Ascending aorta (tissue), 2 donors: ENCODE results near the gene TRAPPC11. TPM values are rescaled to one million over a fixed set of nuclear protein-coding genes. Genes with fewer than 3 reads are reported as not detected.

ENCODE experiments used
- DNase-seq, 2 donors: peaks; one replicate each; pipeline ENCODE4 v3.0.0-alpha.2; 2019; ENCODE audit warnings: low spot score in 2 of 2
- H3K27ac ChIP-seq, 2 donors: fragments of 200-600 bp; sonication (generic); one replicate each; pipeline ENCODE4 v1.5.1; 2016 to 2017; ENCODE audit warnings: mild to moderate bottlenecking in 1 of 2
- H3K27me3 ChIP-seq: fragments of 200-600 bp; sonication (generic); one replicate; pipeline ENCODE4 v1.5.1; 2017
- H3K36me3 ChIP-seq, 2 donors: fragments of 200-600 bp; sonication (generic); one replicate each; pipeline ENCODE4 v1.5.1; 2016
- H3K4me1 ChIP-seq, 2 donors: fragments of 200-600 bp; sonication (generic); one replicate each; pipeline ENCODE4 v1.5.1; 2016 to 2017; ENCODE audit warnings: mild to moderate bottlenecking in 1 of 2
- H3K4me3 ChIP-seq, 2 donors: fragments of 200-600 bp; sonication (generic); one replicate each; pipeline ENCODE4 v1.5.1; 2016 to 2017; ENCODE audit warnings: mild to moderate bottlenecking in 1 of 2
- H3K9me3 ChIP-seq, 2 donors: fragments of 200-600 bp; sonication (generic); one replicate each; pipeline ENCODE4 v1.5.1; 2016
- CTCF ChIP-seq, 3 experiments: fragments of 200-600 bp in 2 of 3; fragments of 450-650 bp in 1 of 3; sonication (generic) in 2 of 3; IDR thresholded peaks; one replicate each; pipeline ENCODE4 v1.5.1; 2016 to 2019; ENCODE audit warnings: antibody characterized with exemption in 3 of 3, mild to moderate bottlenecking in 1 of 3, moderate library complexity in 1 of 3
- intact Hi-C: fragments of 100-400 bp; cut with DNase I; formaldehyde crosslinking; loops from one replicate; pipeline ENCODE4 v1.15.1; 2023
- total RNA-seq: library from RNA; depleted of rRNA; stranded (reverse); fragments of >200 nt; gene quantifications from one replicate; pipeline ENCODE4 v1.1.0, GENCODE V29; 2016

The TRAPPC11 gene
- total RNA-seq, 1 donor from 2014 or later: 124 TPM

GRCh38 chr4:183666088-183666487 lies 7.0 kb downstream of the TRAPPC11 start:
- H3K36me3 ChIP-seq: peaks cover 21 to 58% of the 10 kb centered on the region in 2 donors
- no peaks in the 10 kb centered on the region for H3K27me3 ChIP-seq
- intact Hi-C loops: no loop called here

GRCh38 chr4:183670251-183670650 lies 11.2 kb downstream of the TRAPPC11 start:
- no peak overlapping the region for H3K4me3 ChIP-seq
- H3K9me3 ChIP-seq: no peaks in the 10 kb centered on the region
- no peak for TF ChIP-seq CTCF (IDR thresholded peaks at IDR 0.05)
- H3K4me1 ChIP-seq: no peaks in the 10 kb centered on the region
- H3K27ac ChIP-seq: no peak overlapping the region
- H3K27me3 ChIP-seq: no peaks in the 10 kb centered on the region
- intact Hi-C loops: no loop called here
- H3K36me3 ChIP-seq: peaks cover 21 to 71% of the 10 kb centered on the region in 2 donors
- no peak for DNase-seq

More at GRCh38 chr4:183666088-183666487, 7.0 kb downstream of the TRAPPC11 start:
- H3K4me1 ChIP-seq: no peaks in the 10 kb centered on the region
- no peak for TF ChIP-seq CTCF (IDR thresholded peaks at IDR 0.05)
- no peak overlapping the region for H3K4me3 ChIP-seq
- DNase-seq: no peak
- H3K27ac ChIP-seq: no peak overlapping the region
- no peaks in the 10 kb centered on the region for H3K9me3 ChIP-seq

DNA sequence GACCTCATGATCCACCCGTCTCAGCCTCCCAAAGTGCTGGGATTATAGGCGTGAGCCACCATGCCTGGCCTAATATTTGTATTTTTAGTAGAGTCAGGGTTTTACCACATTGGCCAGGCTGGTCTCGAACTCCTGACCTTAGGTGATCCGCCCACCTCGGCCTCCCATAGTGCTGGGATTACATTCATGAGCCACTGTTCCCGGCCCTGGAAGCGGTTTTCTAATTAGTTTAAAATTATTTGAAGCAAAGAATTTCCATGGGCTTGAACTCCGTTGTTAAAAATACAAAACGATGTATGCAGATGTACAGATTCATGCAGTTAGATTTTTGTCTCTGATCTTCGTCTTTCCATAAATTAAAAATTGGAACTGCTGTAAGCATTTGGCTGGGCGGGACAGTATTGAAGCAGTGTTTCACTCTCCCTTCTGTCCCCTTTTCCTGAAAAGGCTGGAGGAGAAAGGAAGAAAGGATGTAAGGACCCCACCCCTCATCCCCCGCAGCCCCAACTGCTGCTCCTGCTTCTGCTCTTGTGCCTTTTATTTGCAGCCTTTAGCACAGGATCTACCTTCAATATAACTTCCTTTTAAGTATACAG lies 12.0 kb downstream of the TRAPPC11 start:
- no peaks in the 10 kb centered on the region for H3K4me1 ChIP-seq
- DNase-seq: no peak
- intact Hi-C loops: no loop called here
- H3K27me3 ChIP-seq: no peaks in the 10 kb centered on the region
- TF ChIP-seq CTCF (IDR thresholded peaks at IDR 0.05): no peak
- no peak overlapping the region for H3K4me3 ChIP-seq
- H3K27ac ChIP-seq: no peak overlapping the region
- peaks cover 21 to 68% of the 10 kb centered on the region in 2 donors for H3K36me3 ChIP-seq
- no peaks in the 10 kb centered on the region for H3K9me3 ChIP-seq

- Histone ChIP-seq H3K36me3 (peaks cover 17 to 64% of the 10 kb centered on the region in 2 donors), H3K27ac (no peak overlapping the region), H3K27me3 (no peaks in the 10 kb centered on the region), H3K4me1 (no peaks in the 10 kb centered on the region), H3K4me3 (no peak overlapping the region), H3K9me3 (no peaks in the 10 kb centered on the region)
- no peak for TF ChIP-seq CTCF (IDR thresholded peaks at IDR 0.05)
- DNase-seq: no peak
- intact Hi-C loops: no loop called here
Measured at GRCh38 chr4:183674153-183674552, 15.1 kb downstream of the TRAPPC11 start.

DNA sequence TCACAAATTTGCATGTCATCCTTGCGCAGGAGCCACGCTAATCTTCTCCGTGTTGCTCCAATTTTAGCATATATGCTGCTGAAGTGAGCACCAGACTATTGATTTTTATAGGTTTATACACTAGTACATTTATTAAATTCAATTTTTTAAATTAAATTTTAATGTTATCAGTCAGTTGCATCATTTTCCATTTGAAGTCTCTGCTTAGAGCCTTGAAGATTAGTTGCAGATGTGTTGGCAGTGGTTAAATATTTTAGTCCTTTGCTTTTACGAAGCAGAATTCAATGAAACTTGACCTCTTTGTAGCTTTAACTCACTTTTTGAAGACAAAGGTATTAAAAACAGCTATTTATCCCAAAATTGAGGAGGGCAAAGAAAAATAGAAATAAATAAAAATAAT lies 16.5 kb downstream of the TRAPPC11 start:
- DNase-seq: no peak
- Histone ChIP-seq H3K27ac (no peak overlapping the region), H3K27me3 (no peaks in the 10 kb centered on the region), H3K4me3 (no peak overlapping the region), H3K9me3 (no peaks in the 10 kb centered on the region), H3K4me1 (no peaks in the 10 kb centered on the region), H3K36me3 (peaks cover 20 to 54% of the 10 kb centered on the region in 2 donors)
- TF ChIP-seq CTCF (IDR thresholded peaks at IDR 0.05): no peak
- intact Hi-C loops: no loop called here

- Histone ChIP-seq H3K9me3 (no peaks in the 10 kb centered on the region), H3K27me3 (no peaks in the 10 kb centered on the region), H3K36me3 (peaks cover 48 to 65% of the 10 kb centered on the region in 2 donors), H3K4me1 (no peaks in the 10 kb centered on the region), H3K27ac (no peak overlapping the region), H3K4me3 (no peak overlapping the region)
- DNase-seq: no peak
- TF ChIP-seq CTCF (IDR thresholded peaks at IDR 0.05): no peak
- intact Hi-C loops: no loop called here
Measured at GRCh38 chr4:183681119-183681518, 22.0 kb downstream of the TRAPPC11 start.
